Activated CD4-positive, alpha-beta memory T cell treated with anti-CD3 and anti-CD28 coated beads for 36 hours (primary cell): ENCODE measurements around the gene SCGB1C1. TPM values are rescaled to one million over a fixed set of nuclear protein-coding genes. Genes with fewer than 3 reads are reported as not detected.
"Not testable (repeated sequence)": the region's sequence is repeated elsewhere in the genome, so short reads cannot be mapped to it uniquely, and the experiment has no call there.

ENCODE experiments used
- CTCF ChIA-PET: fragments of 350-600 bp; sonication (Branson Sonifier 250); formaldehyde crosslinking; loops from one replicate; lab custom pipeline; 2021; ENCODE audit warnings: antibody characterized with exemption, inconsistent platforms; lab: Charles Lee
- POLR2A ChIA-PET: fragments of 350-600 bp; sonication (Branson Sonifier 250); formaldehyde crosslinking; loops from one replicate; lab custom pipeline; 2021; ENCODE audit warnings: antibody characterized with exemption; lab: Charles Lee
- DNase-seq: peaks from one replicate; pipeline ENCODE4 v3.0.0-alpha.2; 2020
- H3K27ac Mint-ChIP-seq: one replicate; pipeline ENCODE4 v1.8.0; 2021; ENCODE audit warnings: mixed read lengths
- H3K27me3 Mint-ChIP-seq: one replicate; pipeline ENCODE4 v1.8.0; 2021; ENCODE audit warnings: mixed read lengths
- H3K36me3 Mint-ChIP-seq: one replicate; pipeline ENCODE4 v1.8.0; 2021; ENCODE audit warnings: mixed read lengths
- H3K4me1 Mint-ChIP-seq: one replicate; pipeline ENCODE4 v1.8.0; 2021; ENCODE audit warnings: low read depth, mixed read lengths
- H3K4me3 Mint-ChIP-seq: one replicate; pipeline ENCODE4 v1.8.0; 2021; ENCODE audit warnings: mild to moderate bottlenecking, mixed read lengths
- H3K9me3 Mint-ChIP-seq: one replicate; pipeline ENCODE4 v1.8.0; 2021; ENCODE audit warnings: mixed read lengths
- intact Hi-C: fragments of 100-400 bp; cut with micrococcal nuclease; formaldehyde crosslinking; loops from one replicate; pipeline ENCODE4 v1.15.1; 2023
- total RNA-seq, 2 experiments: library from RNA; stranded (reverse); gene quantifications; one replicate each; pipeline ENCODE4 v1.2.3, GENCODE V29; 2021

Gene SCGB1C1
- total RNA-seq, result not detected

DNA sequence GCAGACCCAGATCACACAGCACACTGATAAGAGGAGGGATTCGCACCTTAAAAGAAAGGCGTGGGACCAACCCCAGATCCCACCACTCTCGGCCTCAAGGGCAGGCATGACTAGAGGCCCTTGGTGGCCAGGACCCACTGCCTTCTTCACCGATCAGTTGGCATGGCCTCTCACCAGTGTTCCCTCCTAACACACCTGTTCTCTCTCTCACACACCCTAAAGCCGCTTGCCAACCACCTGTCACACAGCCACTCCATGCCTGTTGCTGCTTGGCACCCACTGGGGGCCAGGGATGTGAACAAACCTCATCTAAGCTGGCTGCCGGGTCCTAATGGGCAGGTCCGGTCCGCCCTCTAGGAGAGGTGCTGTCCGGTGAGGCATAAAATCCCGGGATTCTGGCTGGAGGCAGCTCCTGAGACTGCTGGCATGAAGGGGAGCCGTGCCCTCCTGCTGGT, at the start of gene SCGB1C1:
TSS of gene SCGB1C1 (plus strand) at position 405 of the 455 bp plus-strand sequence. CDS start at position 427, 22 bp downstream.
- H3K36me3 Mint-ChIP-seq, POLR2A ChIA-PET, intact Hi-C loops, CTCF ChIA-PET, H3K9me3 Mint-ChIP-seq, H3K4me3 Mint-ChIP-seq, DNase-seq, H3K27me3 Mint-ChIP-seq: not testable (repeated sequence)
- peak within 1 kb of the TSS; percentile 9 for H3K27ac Mint-ChIP-seq
- peaks cover 11% of the 10 kb centered on the region for H3K4me1 Mint-ChIP-seq

GRCh38 chr11:180242-180641, 12.6 kb upstream of the SCGB1C1 start:
- intact Hi-C loops, H3K4me1 Mint-ChIP-seq, POLR2A ChIA-PET, H3K27ac Mint-ChIP-seq, DNase-seq, H3K36me3 Mint-ChIP-seq, CTCF ChIA-PET, H3K4me3 Mint-ChIP-seq, H3K27me3 Mint-ChIP-seq, H3K9me3 Mint-ChIP-seq: not testable (repeated sequence)

- CTCF ChIA-PET, POLR2A ChIA-PET, H3K27me3 Mint-ChIP-seq, H3K9me3 Mint-ChIP-seq, H3K4me3 Mint-ChIP-seq, DNase-seq, H3K27ac Mint-ChIP-seq, intact Hi-C loops, H3K36me3 Mint-ChIP-seq: not testable (repeated sequence)
- peaks cover 11% of the 10 kb centered on the region for H3K4me1 Mint-ChIP-seq
These were observed 3.6 kb upstream of the SCGB1C1 start for GRCh38 chr11:189200-189783.

DNA sequence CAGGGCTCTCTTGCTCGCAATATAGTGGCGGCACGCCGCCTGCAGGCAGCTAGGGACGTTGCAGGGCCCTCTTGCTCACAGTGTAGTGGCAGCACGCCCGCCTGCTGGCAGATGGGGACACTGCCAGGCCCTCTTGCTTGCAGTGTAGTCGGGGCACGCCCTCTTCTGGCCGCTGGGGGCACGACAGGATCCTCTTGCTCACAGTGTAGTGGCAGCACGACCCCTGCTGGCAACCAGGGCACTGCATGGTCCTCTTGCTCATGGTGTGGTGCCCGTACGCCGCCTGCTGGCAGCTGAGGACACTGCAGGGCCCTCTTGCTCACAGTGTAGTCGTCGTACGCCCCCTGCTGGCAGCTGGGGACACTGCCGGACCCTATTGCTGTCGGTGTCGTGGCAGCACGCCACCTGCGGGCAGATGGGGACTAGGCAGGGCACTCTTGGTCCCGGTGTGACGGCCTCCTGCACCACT, 3.0 kb upstream of the SCGB1C1 start:
- H3K4me3 Mint-ChIP-seq, POLR2A ChIA-PET, H3K27me3 Mint-ChIP-seq, H3K36me3 Mint-ChIP-seq, intact Hi-C loops, H3K27ac Mint-ChIP-seq, CTCF ChIA-PET, H3K9me3 Mint-ChIP-seq: not testable (repeated sequence)
- DNase-seq, result peak; percentile 76
- peaks cover 11% of the 10 kb centered on the region for H3K4me1 Mint-ChIP-seq

DNA sequence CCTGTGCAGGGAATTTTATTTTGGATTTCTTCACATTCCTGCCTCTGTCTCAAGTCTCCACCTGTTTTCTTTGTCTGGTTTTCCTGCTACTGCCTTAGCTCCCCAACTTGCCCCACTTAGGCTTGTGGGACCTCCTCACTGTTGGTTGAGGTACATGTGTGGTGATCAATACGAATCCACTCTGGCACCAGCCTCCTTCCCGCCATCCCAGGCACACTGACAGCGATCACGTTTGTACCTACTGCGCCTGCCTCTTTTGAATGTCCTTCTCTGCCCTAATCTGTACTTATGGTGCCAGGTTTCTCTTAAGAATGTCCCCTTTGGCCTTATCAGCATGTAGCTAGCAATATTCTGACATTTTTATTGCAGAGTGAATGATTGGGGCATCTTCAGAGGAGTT, 2.3 kb upstream of the SCGB1C1 start:
- CTCF ChIA-PET, intact Hi-C loops, POLR2A ChIA-PET, DNase-seq, H3K36me3 Mint-ChIP-seq, H3K27me3 Mint-ChIP-seq, H3K9me3 Mint-ChIP-seq, H3K4me3 Mint-ChIP-seq, H3K27ac Mint-ChIP-seq: not testable (repeated sequence)
- peaks cover 11% of the 10 kb centered on the region for H3K4me1 Mint-ChIP-seq

- H3K36me3 Mint-ChIP-seq, CTCF ChIA-PET, H3K9me3 Mint-ChIP-seq, H3K27me3 Mint-ChIP-seq, H3K4me3 Mint-ChIP-seq, intact Hi-C loops, POLR2A ChIA-PET: not testable (repeated sequence)
- peak; percentile 61 for DNase-seq
- peaks cover 11% of the 10 kb centered on the region for H3K4me1 Mint-ChIP-seq
- peak overlapping the region; percentile 9 for H3K27ac Mint-ChIP-seq
These were observed 1.1 kb upstream of the SCGB1C1 start for GRCh38 chr11:191490-192478.

DNA sequence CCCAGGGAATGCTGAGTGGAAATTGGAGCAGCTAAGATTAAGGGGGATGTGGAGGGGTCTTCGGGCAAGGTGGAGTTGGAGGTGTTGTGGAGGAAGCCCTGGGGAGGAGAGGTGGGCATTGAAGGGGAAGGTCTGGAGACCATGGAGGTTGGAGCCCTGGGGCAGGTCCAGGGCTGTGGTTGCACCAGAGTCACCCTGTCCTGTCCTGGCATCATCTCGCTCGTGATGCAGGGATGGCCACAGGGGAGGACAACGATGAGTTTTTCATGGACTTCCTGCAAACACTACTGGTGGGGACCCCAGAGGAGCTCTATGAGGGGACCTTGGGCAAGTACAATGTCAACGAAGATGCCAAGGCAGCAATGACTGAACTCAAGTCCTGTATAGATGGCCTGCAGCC, 603 bp downstream of the SCGB1C1 start:
- DNase-seq, result peak; percentile 8
- CTCF ChIA-PET, H3K36me3 Mint-ChIP-seq, POLR2A ChIA-PET, H3K27me3 Mint-ChIP-seq, intact Hi-C loops, H3K4me3 Mint-ChIP-seq, H3K27ac Mint-ChIP-seq, H3K9me3 Mint-ChIP-seq: not testable (repeated sequence)
- H3K4me1 Mint-ChIP-seq, result peaks cover 11% of the 10 kb centered on the region

DNA sequence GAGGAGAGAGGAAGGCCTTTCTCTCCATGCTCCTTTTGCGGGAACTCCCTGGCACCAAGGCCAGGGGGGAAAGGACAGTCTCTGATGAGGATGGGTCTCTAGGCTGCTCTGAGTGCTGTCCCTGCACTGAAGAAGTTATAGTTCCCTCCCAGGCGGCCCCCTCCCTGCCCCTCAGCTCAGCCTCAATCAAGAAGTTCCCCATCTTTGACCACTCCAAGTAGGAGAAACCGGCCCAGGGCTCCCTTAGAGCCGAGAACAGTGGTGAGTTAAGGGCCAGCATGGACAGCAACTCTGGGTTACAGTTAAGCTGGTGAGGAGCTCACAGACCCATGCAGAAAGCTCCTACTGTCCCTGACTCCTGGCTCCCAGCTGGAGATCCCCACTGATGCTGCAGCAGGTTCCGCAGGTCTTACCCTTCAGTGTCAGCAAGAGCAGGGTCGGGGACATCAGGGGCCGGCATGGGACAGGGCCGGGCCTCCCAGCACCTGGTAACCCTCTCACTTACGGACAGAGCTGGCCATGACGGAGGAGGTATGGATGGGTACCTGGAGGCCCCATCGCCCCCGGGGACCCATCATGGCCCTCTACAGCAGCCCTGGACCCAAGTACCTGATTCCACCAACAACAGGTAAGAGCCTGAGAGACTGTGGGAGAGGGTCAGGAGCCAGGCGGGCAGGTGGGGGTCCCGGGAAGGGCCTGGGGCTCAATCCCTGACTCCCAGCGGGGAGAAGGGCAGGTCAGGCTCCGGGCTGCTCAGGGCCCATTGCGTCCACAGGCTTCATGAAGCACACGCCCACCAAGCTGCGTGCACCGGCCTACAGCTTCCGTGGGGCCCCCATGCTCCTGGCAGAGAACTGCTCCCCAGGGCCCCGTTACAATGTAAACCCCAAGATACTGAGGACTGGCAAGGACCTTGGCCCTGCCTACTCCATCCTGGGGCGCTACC, 4.2 kb downstream of the SCGB1C1 start:
- no peaks in the 10 kb centered on the region for H3K27me3 Mint-ChIP-seq
- H3K27ac Mint-ChIP-seq, result no peak overlapping the region
- peaks cover 4% of the 10 kb centered on the region for H3K36me3 Mint-ChIP-seq
- no peak for DNase-seq
- ChIA-PET CTCF (interaction anchor here (1.0 kb wide), 1 partner anchor 40 kb away, joined by 3 read pairs; the partner anchor contains the start of gene PSMD13), POLR2A (interaction anchor here (0.7 kb wide), 1 partner anchor 10 kb away, joined by 3 read pairs; the partner anchor contains the start of genes BET1L and RIC8A)
- peaks cover 16% of the 10 kb centered on the region for H3K4me1 Mint-ChIP-seq
- H3K4me3 Mint-ChIP-seq, result no peak overlapping the region
- no peaks in the 10 kb centered on the region for H3K9me3 Mint-ChIP-seq
- intact Hi-C loops, result no loop called here

DNA sequence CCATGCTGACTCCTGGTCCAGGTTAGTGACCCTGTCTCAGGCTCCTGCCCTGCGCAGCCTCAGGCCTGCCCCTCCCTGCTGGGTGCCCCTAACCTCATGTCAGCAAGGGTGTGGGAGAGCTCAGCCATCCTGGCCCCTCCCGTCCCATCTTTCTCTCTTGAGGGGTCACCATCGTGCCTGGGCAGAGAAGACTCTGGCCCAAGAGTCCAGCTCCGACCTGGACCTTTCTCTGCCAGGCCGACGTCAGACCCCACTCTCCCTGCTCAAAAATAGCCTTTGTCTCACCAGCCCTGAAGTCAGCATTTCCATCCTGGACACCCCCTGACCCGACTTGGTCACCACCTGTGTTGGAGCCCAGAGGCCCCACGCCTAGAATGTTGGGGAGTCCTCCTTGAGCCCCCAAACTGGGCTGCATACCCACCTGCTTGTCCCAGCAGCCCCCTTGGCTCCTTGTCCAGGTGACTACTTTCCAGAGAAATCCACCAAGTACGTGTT, 4.9 kb downstream of the SCGB1C1 start:
- H3K4me1 Mint-ChIP-seq, result peaks cover 21% of the 10 kb centered on the region
- no peak for DNase-seq
- H3K36me3 Mint-ChIP-seq, result peaks cover 4% of the 10 kb centered on the region
- H3K4me3 Mint-ChIP-seq, result no peak overlapping the region
- no peaks in the 10 kb centered on the region for H3K27me3 Mint-ChIP-seq
- H3K27ac Mint-ChIP-seq, result no peak overlapping the region
- intact Hi-C loops, result no loop called here
- CTCF ChIA-PET, result interaction anchor here (1.0 kb wide), 1 partner anchor 39 kb away, joined by 3 read pairs; the partner anchor contains the start of gene PSMD13
- POLR2A ChIA-PET, result no interaction called here
- H3K9me3 Mint-ChIP-seq, result no peaks in the 10 kb centered on the region

GRCh38 chr11:198236-198806, 5.4 kb downstream of the SCGB1C1 start:
- POLR2A ChIA-PET, result no interaction called here

GRCh38 chr11:199004-199581, 6.2 kb downstream of the SCGB1C1 start:
- Mint-ChIP-seq H3K4me1 (peaks cover 34% of the 10 kb centered on the region), H3K36me3 (peaks cover 4% of the 10 kb centered on the region), H3K4me3 (no peak overlapping the region), H3K9me3 (no peaks in the 10 kb centered on the region), H3K27ac (no peak overlapping the region), H3K27me3 (no peaks in the 10 kb centered on the region)
- intact Hi-C loops, result no loop called here
- POLR2A ChIA-PET, result no interaction called here
- DNase-seq, result no peak
- CTCF ChIA-PET, result interaction anchor here (1.1 kb wide), 1 partner anchor 165 kb away, joined by 3 read pairs; no protein-coding TSS in a partner anchor

More at GRCh38 chr11:198236-198806, 5.4 kb downstream of the SCGB1C1 start:
- no peak for DNase-seq
- CTCF ChIA-PET, result interaction anchor here (1.0 kb wide), 1 partner anchor 38 kb away, joined by 3 read pairs; the partner anchor contains the start of gene PSMD13
- H3K27ac Mint-ChIP-seq, result no peak overlapping the region
- H3K27me3 Mint-ChIP-seq, result no peaks in the 10 kb centered on the region
- H3K9me3 Mint-ChIP-seq, result no peaks in the 10 kb centered on the region
- H3K36me3 Mint-ChIP-seq, result peaks cover 4% of the 10 kb centered on the region
- H3K4me1 Mint-ChIP-seq, result peaks cover 26% of the 10 kb centered on the region
- intact Hi-C loops, result no loop called here
- H3K4me3 Mint-ChIP-seq, result no peak overlapping the region
